Omental fat pad (tissue), 4 donors: ENCODE measurements around the gene CDK9. TPM values are rescaled to one million over a fixed set of nuclear protein-coding genes. Genes with fewer than 3 reads are reported as not detected.

Experiments used
- ATAC-seq: fragments of 150-250 bp; one replicate; pipeline ENCODE4 v1.9.1; 2016; ENCODE audit warnings: mild to moderate bottlenecking, moderate library complexity; ENCODE audit not compliant: low FRiP score
- DNase-seq: peaks from one replicate; pipeline ENCODE4 v3.0.0-alpha.2; 2019; ENCODE audit warnings: low spot score
- total RNA-seq, 4 donors: library from RNA; depleted of rRNA; stranded (reverse); fragments of >200 nt; gene quantifications; one replicate each; pipeline ENCODE4 v1.1.0, GENCODE V29; 2016
- TF ChIP-seq, protein P1 (sequence below), 3 donors: fragments of 450-650 bp; IDR thresholded peaks; one replicate each; pipeline ENCODE4 v1.5.1; 2016 to 2017; ENCODE audit warnings: antibody characterized with exemption in 3 of 3, mild to moderate bottlenecking in 3 of 3, moderate library complexity in 2 of 3

The CDK9 gene
- total RNA-seq, 4 donors from 2014 or later, result 69.8 to 117 (median 85.8) TPM

DNA sequence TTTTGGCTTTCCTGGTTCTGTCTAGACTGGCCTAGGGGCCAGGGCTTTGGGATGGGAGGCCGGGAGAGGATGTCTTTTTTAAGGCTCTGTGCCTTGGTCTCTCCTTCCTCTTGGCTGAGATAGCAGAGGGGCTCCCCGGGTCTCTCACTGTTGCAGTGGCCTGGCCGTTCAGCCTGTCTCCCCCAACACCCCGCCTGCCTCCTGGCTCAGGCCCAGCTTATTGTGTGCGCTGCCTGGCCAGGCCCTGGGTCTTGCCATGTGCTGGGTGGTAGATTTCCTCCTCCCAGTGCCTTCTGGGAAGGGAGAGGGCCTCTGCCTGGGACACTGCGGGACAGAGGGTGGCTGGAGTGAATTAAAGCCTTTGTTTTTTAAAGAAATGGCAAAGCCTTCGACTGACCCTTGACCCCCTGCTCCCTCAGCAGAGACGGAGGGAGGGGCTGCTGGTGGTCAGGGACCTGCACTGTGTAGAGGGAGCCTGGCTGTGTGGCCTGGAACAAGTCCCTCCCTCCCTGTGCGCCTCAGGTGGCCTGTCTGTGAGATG, 27.9 kb downstream of the CDK9 start:
- DNase-seq, result no peak
- no peak for ATAC-seq
- TF ChIP-seq, protein P1, sequence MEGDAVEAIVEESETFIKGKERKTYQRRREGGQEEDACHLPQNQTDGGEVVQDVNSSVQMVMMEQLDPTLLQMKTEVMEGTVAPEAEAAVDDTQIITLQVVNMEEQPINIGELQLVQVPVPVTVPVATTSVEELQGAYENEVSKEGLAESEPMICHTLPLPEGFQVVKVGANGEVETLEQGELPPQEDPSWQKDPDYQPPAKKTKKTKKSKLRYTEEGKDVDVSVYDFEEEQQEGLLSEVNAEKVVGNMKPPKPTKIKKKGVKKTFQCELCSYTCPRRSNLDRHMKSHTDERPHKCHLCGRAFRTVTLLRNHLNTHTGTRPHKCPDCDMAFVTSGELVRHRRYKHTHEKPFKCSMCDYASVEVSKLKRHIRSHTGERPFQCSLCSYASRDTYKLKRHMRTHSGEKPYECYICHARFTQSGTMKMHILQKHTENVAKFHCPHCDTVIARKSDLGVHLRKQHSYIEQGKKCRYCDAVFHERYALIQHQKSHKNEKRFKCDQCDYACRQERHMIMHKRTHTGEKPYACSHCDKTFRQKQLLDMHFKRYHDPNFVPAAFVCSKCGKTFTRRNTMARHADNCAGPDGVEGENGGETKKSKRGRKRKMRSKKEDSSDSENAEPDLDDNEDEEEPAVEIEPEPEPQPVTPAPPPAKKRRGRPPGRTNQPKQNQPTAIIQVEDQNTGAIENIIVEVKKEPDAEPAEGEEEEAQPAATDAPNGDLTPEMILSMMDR (IDR thresholded peaks at IDR 0.05), result no peak

- DNase-seq (no peak), ATAC-seq (no peak)
- TF ChIP-seq, protein P1 (IDR thresholded peaks at IDR 0.05), result no peak
These were observed 29.0 kb downstream of the CDK9 start for GRCh38 chr9:127814619-127815511.

DNA sequence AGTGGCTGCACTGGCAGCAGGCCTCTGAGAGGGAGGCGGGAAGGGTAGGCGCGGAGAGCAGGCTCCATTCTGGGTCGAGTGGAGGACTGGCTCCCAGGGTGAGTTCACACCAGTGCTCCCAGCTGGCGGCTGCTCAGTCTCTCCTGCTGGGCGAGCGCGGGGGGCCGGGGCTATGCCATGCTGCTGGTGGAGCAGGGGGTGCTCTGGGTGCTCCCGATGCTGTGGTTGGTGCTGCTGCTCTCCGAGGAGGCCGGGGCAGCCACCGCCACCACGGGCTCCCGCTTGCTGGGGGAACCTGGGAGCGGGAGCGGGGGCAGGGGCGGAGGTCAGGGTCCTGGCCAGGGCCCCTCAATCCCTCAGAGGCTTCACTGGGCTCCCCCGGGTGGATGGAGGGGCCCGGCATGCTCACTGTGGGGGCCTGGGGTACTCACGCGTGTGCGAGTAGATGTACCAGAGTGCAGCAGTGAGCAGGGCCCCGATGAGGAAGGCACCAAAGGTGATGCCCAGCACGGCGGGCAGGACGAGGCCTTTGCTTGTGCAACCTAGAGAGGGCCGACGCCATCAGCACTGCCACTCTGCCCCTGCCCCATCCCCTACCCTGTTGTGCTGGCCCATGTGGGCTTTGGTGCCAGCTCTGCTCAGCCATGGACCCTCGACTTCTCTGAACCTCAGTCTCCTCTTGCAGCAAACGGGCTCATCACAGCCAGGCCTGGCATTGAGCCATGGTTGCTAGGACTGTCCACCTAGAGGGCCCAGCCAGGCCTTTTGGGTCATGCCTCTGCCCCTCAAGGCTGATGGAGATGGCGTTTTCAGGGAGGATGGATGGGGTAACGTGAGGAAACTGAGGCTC, 29.9 kb downstream of the CDK9 start:
- ATAC-seq (no peak), DNase-seq (no peak)
- TF ChIP-seq, protein P1 (IDR thresholded peaks at IDR 0.05), result no peak

DNA sequence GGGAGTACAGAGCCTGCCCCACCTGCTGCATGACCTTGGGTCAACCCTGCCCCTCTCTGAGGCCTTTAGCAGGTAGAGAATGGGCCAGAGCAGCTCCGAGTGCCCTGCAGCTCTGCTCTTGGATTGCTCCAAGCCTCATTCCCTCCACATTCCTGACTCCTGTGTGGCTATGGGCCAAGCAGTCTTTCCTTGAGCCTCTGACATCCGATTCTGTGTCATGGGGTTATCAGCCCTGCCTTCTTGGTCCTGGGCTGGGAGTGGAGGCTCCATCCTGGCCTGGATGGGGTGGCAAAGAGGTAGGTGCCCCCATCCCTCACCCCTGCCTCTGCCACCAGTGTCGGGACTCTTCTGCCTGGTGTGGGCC, 30.5 kb downstream of the CDK9 start:
- no peak for DNase-seq
- TF ChIP-seq, protein P1 (IDR thresholded peaks at IDR 0.05), result no peak
- no peak for ATAC-seq

GRCh38 chr9:127816728-127817127, 30.9 kb downstream of the CDK9 start:
- DNase-seq (no peak), ATAC-seq (no peak)
- TF ChIP-seq, protein P1 (IDR thresholded peaks at IDR 0.05), result no peak

- no peak for ATAC-seq
- TF ChIP-seq, protein P1 (IDR thresholded peaks at IDR 0.05), result no peak
- DNase-seq, result no peak
These were observed 32.1 kb downstream of the CDK9 start for GRCh38 chr9:127817881-127818434.
